ENCODE results near the gene SRP9.

SRP9 gene

DNA sequence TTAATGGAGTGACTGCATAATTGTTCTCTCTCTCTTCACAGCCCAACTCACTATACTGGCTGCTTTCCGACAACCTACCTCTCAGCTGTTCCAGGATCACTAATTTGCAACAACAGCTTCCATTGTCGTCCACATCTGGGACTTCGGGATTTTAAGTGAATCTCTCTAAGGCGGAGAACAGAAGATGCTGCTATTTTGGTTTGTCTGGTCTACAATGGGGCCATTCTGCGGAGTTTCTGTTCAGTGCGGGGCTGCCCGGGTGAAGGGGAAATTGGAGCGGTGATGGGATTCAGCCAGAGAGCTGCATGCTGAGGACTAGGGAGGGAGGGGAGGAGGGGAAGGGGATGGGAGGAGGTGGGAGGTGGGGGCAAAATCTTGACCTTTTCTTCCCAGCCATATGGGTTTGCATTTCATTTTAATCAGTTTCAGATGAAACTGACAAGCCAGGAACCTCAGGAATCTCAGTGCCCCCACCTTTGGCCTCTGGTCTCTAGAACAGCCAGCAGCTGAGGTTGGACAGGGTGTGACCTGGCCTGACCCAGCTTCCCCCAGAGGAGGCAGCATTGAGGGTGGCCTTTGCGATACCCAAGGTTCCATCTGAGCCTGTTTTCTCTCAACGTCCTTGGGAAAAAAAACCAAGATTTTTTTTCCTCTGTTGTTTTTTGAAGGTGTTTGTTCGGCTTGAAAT, 6.9 kb upstream of the SRP9 start:
- no peak overlapping the region for H3K4me3 ChIP-seq (ENCODE audit: low read depth, low read length)
- no peak for DNase-seq (ENCODE audit: low read depth)
- TF ChIP-seq, protein P1, sequence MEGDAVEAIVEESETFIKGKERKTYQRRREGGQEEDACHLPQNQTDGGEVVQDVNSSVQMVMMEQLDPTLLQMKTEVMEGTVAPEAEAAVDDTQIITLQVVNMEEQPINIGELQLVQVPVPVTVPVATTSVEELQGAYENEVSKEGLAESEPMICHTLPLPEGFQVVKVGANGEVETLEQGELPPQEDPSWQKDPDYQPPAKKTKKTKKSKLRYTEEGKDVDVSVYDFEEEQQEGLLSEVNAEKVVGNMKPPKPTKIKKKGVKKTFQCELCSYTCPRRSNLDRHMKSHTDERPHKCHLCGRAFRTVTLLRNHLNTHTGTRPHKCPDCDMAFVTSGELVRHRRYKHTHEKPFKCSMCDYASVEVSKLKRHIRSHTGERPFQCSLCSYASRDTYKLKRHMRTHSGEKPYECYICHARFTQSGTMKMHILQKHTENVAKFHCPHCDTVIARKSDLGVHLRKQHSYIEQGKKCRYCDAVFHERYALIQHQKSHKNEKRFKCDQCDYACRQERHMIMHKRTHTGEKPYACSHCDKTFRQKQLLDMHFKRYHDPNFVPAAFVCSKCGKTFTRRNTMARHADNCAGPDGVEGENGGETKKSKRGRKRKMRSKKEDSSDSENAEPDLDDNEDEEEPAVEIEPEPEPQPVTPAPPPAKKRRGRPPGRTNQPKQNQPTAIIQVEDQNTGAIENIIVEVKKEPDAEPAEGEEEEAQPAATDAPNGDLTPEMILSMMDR (IDR thresholded peaks at IDR 0.05; ENCODE audit: low read depth, low read length, missing control alignments) = no peak

DNA sequence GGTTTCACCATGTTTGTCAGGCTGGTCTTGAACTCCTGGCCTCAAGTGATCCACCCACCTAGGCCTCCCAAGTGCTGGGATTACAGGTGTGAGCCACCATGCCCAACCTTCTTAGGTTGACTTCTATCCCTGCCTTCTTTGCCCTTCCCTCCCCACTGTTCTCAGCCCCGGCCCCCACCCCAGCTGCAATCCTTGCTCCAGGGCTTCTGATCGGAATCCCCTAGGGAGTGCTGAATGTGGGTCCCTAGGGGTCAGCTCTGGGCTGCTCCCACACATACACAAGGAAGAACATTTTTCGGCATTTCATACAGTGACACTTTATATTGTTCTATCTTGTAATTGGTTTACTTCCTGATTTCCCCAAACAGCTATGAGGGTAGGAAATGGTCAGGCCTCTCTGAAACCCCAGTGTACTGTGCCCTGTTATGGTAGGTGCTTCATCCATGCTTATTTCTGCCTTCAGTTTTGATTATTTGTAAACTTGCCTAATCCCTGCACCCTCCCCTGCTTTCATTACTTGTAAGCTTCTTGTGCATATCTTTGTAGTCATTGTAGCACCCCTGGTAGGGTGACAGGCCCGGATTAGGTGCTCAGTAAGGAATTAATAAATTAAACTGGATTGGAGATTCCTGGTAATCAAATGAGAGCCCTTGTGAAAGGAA, 5.8 kb upstream of the SRP9 start:
- H3K4me3 ChIP-seq (ENCODE audit: low read depth, low read length) = no peak overlapping the region
- DNase-seq (ENCODE audit: low read depth) = no peak
- TF ChIP-seq, protein P1 (IDR thresholded peaks at IDR 0.05; ENCODE audit: low read depth, low read length, missing control alignments) = no peak

DNA sequence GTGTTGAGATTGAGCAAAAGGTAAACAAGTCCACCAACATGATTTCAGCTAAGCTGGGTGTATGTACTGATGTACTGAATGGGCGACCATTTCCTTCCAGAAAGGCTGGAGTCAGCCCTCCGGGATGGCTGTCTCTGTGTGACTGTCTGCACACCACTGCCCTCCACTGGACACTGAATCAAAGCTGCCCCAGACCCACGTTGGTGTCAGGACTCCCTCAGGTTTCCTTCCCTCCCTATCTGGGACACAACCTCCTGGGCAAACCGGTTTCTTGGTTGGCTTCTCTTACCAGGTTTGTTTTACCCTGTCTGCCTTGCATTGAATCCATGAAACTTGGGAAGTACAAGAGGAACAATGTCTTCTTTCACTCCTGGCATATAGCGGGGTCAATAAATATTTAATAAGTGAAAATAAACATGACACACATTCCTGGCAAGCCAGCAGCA, 5.3 kb upstream of the SRP9 start:
- TF ChIP-seq, protein P1 (IDR thresholded peaks at IDR 0.05; ENCODE audit: low read depth, low read length, missing control alignments) = peak; percentile 74
- H3K4me3 ChIP-seq (ENCODE audit: low read depth, low read length) = no peak overlapping the region
- DNase-seq (ENCODE audit: low read depth) = no peak

DNA sequence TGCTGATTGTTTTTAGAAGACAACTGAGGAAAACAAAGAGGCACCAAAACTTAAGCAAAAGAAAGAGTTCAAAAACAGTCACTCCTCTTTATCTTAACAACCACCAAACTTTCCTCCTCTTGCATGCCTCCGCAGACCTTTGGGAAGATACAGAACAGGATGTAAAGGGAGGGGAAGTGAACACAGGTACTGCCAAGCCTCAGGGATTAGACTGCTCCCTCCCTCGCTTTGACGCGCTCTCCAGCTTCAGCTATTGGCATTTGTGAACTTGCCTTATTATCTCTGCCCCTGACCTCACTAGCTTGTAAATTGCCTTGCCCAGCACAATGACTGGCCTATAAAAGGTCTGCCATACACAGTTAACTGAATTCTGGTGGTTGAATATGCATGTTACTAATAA, 4.8 kb upstream of the SRP9 start:
- no peak overlapping the region for H3K4me3 ChIP-seq (ENCODE audit: low read depth, low read length)
- DNase-seq (ENCODE audit: low read depth) = no peak
- TF ChIP-seq, protein P1 (IDR thresholded peaks at IDR 0.05; ENCODE audit: low read depth, low read length, missing control alignments) = no peak

DNA sequence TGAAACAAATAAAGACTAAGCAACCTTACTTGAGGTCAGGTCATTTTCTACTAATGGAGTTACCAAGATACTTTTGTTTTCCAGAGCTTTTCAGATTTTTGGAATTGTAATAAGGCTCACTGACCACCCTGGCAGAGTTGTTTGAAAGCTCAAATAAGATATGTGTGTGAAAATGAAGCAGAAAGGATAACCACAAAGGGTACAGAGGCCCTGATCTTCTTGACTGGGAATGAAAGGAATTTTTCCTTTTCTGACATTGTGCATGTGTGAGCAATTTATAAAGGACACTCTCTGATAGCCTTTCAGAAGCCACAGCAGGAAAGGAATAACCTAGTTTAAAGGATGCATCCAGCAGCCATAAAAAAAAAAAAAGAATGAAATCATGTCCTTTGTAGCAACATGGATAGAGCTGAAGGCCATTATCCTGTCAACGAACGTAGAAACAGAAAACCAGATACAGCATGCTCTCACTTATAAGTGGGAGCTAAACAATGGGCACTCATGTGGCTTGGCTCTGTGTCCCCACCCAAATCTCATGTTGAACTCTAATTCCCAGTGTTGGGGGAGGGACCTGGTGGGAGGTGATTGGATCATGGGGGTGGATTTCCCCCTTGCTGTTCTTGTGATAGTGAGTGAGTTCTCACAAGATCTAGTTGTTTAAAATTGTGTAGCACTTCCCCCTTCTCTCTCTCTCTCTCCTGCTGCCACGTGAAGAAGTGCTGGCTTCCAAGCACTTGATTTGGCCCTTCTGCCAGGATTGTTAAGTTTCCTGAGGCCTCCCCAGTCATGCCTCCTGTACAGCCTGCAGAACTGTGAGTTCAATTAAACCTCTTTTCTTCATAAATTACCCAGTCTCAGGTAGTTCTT, 3.1 kb upstream of the SRP9 start:
- no peak overlapping the region for H3K4me3 ChIP-seq (ENCODE audit: low read depth, low read length)
- TF ChIP-seq, protein P1 (IDR thresholded peaks at IDR 0.05; ENCODE audit: low read depth, low read length, missing control alignments) = no peak
- DNase-seq (ENCODE audit: low read depth) = no peak

DNA sequence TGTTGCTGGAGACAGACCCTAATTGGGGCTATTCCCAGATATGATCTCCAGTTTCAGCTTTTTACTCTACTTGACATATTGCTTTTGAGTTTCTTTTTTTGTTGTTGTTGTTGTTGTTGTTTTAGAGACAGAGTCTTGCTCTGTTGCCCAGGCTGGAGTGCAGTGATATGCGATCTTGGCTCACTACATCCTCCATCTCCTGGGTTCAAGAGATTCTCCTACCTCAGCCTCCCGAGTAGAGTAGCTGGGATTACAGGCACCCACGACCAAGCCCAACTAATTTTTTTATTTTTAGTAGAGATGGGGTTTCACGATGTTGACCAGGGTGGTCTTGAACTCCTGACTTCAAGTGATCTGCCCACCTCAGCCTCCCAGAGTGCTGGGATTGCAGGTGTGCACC, 1.3 kb upstream of the SRP9 start:
- TF ChIP-seq, protein P1 (IDR thresholded peaks at IDR 0.05; ENCODE audit: low read depth, low read length, missing control alignments) = no peak
- H3K4me3 ChIP-seq (ENCODE audit: low read depth, low read length) = no peak overlapping the region
- no peak for DNase-seq (ENCODE audit: low read depth)
